ENCODE measurements around the gene DPCD. TPM values are rescaled to one million over a fixed set of nuclear protein-coding genes. Genes with fewer than 3 reads are reported as not detected.

DPCD gene
- total and polyA plus RNA-seq, 5 donors from 2014 or later: 0.99 to 1.7 (median 1.1) TPM; not detected in 1

DNA sequence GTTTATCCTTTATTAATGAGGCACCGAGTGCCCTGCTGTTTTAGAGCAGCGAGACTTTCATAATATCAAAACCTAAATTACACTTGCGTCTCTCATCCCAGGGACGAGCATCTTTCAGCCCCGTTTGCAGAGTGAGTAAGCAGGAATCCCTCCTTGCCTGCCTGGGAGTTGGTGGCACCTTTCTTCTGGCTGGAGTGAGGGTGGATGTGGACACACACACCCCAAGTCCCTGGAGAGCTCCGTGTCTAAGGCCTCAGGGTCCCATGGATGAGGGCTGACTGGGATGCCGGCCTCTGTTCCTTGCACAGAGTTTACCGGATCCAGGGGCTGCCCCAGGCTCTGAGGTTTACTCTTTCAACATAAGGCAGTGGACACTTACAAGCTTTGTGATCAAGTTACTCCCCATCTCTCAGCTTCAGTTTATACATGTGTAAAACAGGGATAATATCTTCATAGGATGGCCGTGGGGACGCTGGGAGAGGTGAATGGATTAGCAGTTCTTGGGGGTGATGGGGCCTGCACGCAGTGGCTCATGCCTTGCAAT, 24.6 kb upstream of the DPCD start:
- Mint-ChIP-seq H3K27ac (peak overlapping the region in 1 of 3 donors; percentile 49), H3K9me3 (no peaks in the 10 kb centered on the region), H3K36me3 (peaks cover 5% of the 10 kb centered on the region), H3K27me3 (peaks cover 36% of the 10 kb centered on the region), H3K4me1 (peaks cover 0 to 29% (median 5%) of the 10 kb centered on the region in 4 donors), H3K4me3 (peak overlapping the region in 1 of 4 donors; percentile 43)
- Histone ChIP-seq H3K36me3 (ENCODE audit: control insufficient read depth, insufficient read depth, low read length) (no peaks in the 10 kb centered on the region), H3K27me3 (ENCODE audit: control insufficient read depth, insufficient read depth, low read length) (peaks cover 15% of the 10 kb centered on the region), H3K9me3 (ENCODE audit: control insufficient read depth in 2 of 2, low read length in 2 of 2) (no peaks in the 10 kb centered on the region), H3K27ac (ENCODE audit: insufficient read depth, low read length, poor library complexity, severe bottlenecking) (no peak overlapping the region), H3K4me3 (ENCODE audit: low read depth, low read length) (no peak overlapping the region), H3K4me1 (ENCODE audit: control insufficient read depth, insufficient read depth, low read length, poor library complexity, severe bottlenecking) (peaks cover 8% of the 10 kb centered on the region)
- DNase-seq (no peak), ATAC-seq (ENCODE audit: low read depth in 2 of 2) (no peak)

DNA sequence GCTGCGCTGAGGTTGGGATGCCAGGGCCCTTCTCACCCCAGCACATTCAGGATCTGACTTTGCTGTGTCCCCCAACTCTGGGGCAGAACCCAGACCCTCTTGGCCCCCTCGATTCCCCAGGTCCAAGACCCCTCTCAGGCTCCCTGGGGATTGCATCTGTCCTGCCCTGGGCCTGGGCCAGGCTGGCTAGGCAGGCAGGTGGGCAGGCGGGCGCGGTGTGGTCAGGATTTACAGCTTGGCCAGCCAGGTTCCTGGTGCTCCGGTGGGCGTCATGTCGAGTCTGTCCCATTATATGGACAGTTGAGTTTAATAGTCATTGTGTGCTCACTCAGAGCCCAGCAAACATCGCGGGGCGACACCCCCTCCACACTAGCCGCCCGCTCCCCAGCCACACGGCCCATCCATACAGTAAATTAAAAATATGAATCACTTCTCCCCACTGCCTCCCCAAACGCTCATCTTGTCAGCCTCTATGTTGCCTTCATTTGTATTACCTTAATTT, 23.6 kb upstream of the DPCD start:
- no peak overlapping the region for H3K4me3 Mint-ChIP-seq
- H3K27me3 ChIP-seq (ENCODE audit: control insufficient read depth, insufficient read depth, low read length): peaks cover 18% of the 10 kb centered on the region
- ATAC-seq (ENCODE audit: low read depth in 2 of 2): no peak
- H3K27ac Mint-ChIP-seq: no peak overlapping the region
- peaks cover 5% of the 10 kb centered on the region for H3K36me3 Mint-ChIP-seq
- no peaks in the 10 kb centered on the region for H3K9me3 ChIP-seq (ENCODE audit: control insufficient read depth in 2 of 2, low read length in 2 of 2)
- H3K36me3 ChIP-seq (ENCODE audit: control insufficient read depth, insufficient read depth, low read length): no peaks in the 10 kb centered on the region
- H3K27me3 Mint-ChIP-seq: peaks cover 44% of the 10 kb centered on the region
- H3K4me3 ChIP-seq (ENCODE audit: low read depth, low read length): no peak overlapping the region
- peaks cover 8% of the 10 kb centered on the region for H3K4me1 ChIP-seq (ENCODE audit: control insufficient read depth, insufficient read depth, low read length, poor library complexity, severe bottlenecking)
- no peak overlapping the region for H3K27ac ChIP-seq (ENCODE audit: insufficient read depth, low read length, poor library complexity, severe bottlenecking)
- H3K9me3 Mint-ChIP-seq: no peaks in the 10 kb centered on the region
- H3K4me1 Mint-ChIP-seq: peaks cover 0 to 26% (median 3%) of the 10 kb centered on the region in 4 donors
- DNase-seq: no peak

DNA sequence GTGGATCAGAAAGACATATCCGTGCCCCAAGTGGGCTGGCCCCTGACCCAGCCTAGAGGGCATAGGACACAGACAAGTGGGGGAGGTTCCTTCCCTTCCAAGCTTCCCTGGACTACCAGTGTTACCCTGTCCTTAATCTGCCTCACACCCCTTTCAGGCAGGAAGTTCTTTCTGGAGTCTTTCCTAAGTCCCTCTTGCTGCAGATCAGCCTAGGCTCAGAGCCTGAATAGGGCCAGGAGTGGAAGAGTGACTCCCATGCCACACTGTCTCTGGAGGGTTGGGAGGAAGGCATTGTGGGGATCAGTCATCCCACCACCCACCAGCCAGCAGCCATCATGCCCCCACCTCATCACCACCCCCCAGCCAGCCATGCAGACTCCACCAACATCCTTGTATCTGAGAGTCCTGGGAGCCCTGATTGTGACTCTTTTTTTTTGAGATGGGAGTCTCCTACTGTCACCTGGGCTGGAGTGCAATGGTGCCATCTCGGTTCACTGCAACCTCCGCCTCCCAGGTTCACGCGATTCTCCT, 22.7 kb upstream of the DPCD start:
- H3K36me3 Mint-ChIP-seq: peaks cover 5% of the 10 kb centered on the region
- no peak overlapping the region for H3K27ac Mint-ChIP-seq
- no peak overlapping the region for H3K27ac ChIP-seq (ENCODE audit: insufficient read depth, low read length, poor library complexity, severe bottlenecking)
- H3K4me3 Mint-ChIP-seq: peak overlapping the region in 1 of 4 donors; percentile 52
- H3K36me3 ChIP-seq (ENCODE audit: control insufficient read depth, insufficient read depth, low read length): no peaks in the 10 kb centered on the region
- H3K9me3 ChIP-seq (ENCODE audit: control insufficient read depth in 2 of 2, low read length in 2 of 2): no peaks in the 10 kb centered on the region
- H3K4me1 ChIP-seq (ENCODE audit: control insufficient read depth, insufficient read depth, low read length, poor library complexity, severe bottlenecking): peaks cover 17% of the 10 kb centered on the region
- no peak overlapping the region for H3K4me3 ChIP-seq (ENCODE audit: low read depth, low read length)
- no peaks in the 10 kb centered on the region for H3K9me3 Mint-ChIP-seq
- ATAC-seq (ENCODE audit: low read depth in 2 of 2) (no peak), DNase-seq (no peak)
- peaks cover 44% of the 10 kb centered on the region for H3K27me3 Mint-ChIP-seq
- peaks cover 0 to 27% (median 3%) of the 10 kb centered on the region in 4 donors for H3K4me1 Mint-ChIP-seq
- peaks cover 18% of the 10 kb centered on the region for H3K27me3 ChIP-seq (ENCODE audit: control insufficient read depth, insufficient read depth, low read length)

DNA sequence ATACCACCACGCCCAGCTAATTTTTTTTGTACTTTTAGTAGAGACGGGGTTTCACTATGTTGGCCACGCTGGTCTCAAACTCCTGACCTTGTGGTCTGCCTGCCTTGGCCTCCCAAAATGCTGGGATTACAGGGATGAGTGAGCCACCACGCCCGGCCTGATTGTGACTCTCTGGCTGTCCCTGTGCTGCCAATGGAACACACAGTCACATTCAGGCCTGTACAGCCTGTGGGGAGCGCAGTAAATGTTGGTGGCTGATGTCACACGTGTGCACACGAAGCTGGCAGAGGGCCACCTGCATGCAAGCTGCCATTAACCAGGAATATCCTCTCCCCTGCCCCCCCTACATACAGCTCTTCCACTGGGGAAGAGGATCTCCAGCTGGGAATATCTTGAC, 22.2 kb upstream of the DPCD start:
- peak overlapping the region in 2 of 4 donors; percentile 0 to 52 for H3K4me3 Mint-ChIP-seq
- H3K36me3 ChIP-seq (ENCODE audit: control insufficient read depth, insufficient read depth, low read length): no peaks in the 10 kb centered on the region
- no peak overlapping the region for H3K4me3 ChIP-seq (ENCODE audit: low read depth, low read length)
- no peak overlapping the region for H3K27ac ChIP-seq (ENCODE audit: insufficient read depth, low read length, poor library complexity, severe bottlenecking)
- peaks cover 0 to 29% (median 3%) of the 10 kb centered on the region in 4 donors for H3K4me1 Mint-ChIP-seq
- no peaks in the 10 kb centered on the region for H3K9me3 ChIP-seq (ENCODE audit: control insufficient read depth in 2 of 2, low read length in 2 of 2)
- peaks cover 5% of the 10 kb centered on the region for H3K36me3 Mint-ChIP-seq
- no peaks in the 10 kb centered on the region for H3K9me3 Mint-ChIP-seq
- H3K27ac Mint-ChIP-seq: no peak overlapping the region
- DNase-seq (no peak), ATAC-seq (ENCODE audit: low read depth in 2 of 2) (no peak)
- H3K27me3 ChIP-seq (ENCODE audit: control insufficient read depth, insufficient read depth, low read length): peaks cover 18% of the 10 kb centered on the region
- peaks cover 20% of the 10 kb centered on the region for H3K4me1 ChIP-seq (ENCODE audit: control insufficient read depth, insufficient read depth, low read length, poor library complexity, severe bottlenecking)
- H3K27me3 Mint-ChIP-seq: peaks cover 44% of the 10 kb centered on the region

DNA sequence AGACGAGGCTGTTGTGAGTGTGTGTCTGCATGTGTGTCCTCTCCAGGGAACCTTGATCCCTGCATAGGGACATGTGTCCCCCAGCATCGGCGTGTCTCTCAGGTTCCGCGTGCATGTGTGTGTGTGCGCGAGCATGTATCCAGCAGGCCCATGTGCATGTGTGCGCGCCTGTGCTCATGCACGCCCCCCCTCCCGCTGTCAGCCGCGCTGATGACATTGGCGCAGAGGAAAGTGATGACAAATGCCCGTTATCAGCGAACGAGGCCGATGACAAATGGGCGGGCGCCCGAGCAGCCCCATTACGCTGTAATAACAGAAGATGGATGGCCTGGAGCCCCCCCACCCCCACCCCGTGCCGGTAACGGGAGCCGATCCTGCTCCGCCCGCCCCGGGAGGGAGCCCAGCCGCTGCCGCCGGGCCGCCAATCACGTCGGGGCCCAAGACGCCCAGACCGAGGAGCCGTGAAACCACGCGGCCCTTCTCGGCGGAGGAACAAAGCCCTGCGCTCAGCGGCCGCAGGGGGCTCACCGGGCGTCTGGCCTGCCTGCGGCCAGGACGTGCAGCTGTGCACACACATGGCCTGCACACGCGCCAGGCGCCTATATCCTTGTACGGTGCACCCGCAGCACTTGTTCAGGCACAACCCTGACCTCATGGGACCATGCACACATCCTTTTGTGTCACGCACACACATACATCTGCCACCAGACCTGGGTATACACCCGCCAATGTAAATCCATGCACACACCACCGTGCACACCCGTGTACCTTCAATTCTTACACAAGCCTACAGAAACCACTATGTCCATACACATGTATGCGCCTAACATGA, 21.6 kb upstream of the DPCD start:
- Histone ChIP-seq H3K36me3 (ENCODE audit: control insufficient read depth, insufficient read depth, low read length) (no peaks in the 10 kb centered on the region), H3K4me3 (ENCODE audit: low read depth, low read length) (no peak overlapping the region), H3K27ac (ENCODE audit: insufficient read depth, low read length, poor library complexity, severe bottlenecking) (no peak overlapping the region), H3K27me3 (ENCODE audit: control insufficient read depth, insufficient read depth, low read length) (peaks cover 18% of the 10 kb centered on the region), H3K4me1 (ENCODE audit: control insufficient read depth, insufficient read depth, low read length, poor library complexity, severe bottlenecking) (peaks cover 20% of the 10 kb centered on the region), H3K9me3 (ENCODE audit: control insufficient read depth in 2 of 2, low read length in 2 of 2) (no peaks in the 10 kb centered on the region)
- Mint-ChIP-seq H3K4me3 (peak overlapping the region in 2 of 4 donors; percentile 27 to 71), H3K4me1 (peaks cover 0 to 29% (median 3%) of the 10 kb centered on the region in 4 donors), H3K27ac (no peak overlapping the region), H3K36me3 (peaks cover 5% of the 10 kb centered on the region), H3K27me3 (peaks cover 44% of the 10 kb centered on the region), H3K9me3 (no peaks in the 10 kb centered on the region)
- no peak for DNase-seq
- no peak for ATAC-seq (ENCODE audit: low read depth in 2 of 2)

DNA sequence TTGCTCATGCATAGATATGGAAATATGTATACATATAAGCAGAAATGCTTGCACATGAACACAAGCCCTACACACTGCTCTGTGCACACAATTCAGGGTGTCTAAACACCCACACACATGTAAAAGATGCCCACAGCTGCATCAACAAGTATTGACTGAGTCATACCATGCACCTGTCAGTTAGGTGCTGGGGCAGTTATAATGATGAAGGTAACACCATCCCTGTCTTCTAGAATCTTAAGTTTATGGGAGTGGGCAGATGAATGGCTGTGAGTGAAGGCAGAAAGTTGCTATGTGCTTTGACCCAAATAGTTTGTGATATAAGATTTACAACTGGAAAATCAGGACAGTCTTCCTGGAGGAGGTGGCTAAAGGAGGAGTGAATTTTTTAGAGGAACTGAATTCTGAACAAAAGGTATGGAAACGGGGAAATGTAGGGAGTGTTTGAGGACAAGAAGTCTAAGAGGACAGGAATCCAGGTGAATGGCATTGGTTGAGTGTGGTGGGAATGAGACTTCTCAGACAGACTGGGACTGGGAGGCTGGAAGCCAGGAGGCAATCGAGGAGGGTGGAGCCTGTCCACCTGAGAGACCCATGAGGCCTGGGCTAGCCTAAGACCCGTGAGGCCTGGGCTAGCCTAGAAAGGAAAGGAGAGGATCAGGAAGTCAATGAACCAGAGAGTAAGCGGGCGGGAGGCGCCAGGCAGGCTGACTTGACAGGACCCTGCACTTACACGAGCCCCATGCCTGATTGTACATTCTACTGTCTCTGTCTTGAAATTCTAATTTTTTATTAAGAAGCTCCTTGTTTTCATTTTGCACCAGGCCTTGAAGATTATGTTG, 20.7 kb upstream of the DPCD start:
- H3K27me3 Mint-ChIP-seq: peaks cover 44% of the 10 kb centered on the region
- no peak overlapping the region for H3K4me3 ChIP-seq (ENCODE audit: low read depth, low read length)
- peaks cover 20% of the 10 kb centered on the region for H3K4me1 ChIP-seq (ENCODE audit: control insufficient read depth, insufficient read depth, low read length, poor library complexity, severe bottlenecking)
- H3K36me3 ChIP-seq (ENCODE audit: control insufficient read depth, insufficient read depth, low read length): no peaks in the 10 kb centered on the region
- H3K9me3 Mint-ChIP-seq: no peaks in the 10 kb centered on the region
- peak in 1 of 2 donors; percentile 12 for ATAC-seq (ENCODE audit: low read depth in 2 of 2)
- peak overlapping the region in 1 of 3 donors; percentile 10 for H3K27ac Mint-ChIP-seq
- DNase-seq: no peak
- H3K4me1 Mint-ChIP-seq: peaks cover 0 to 29% (median 3%) of the 10 kb centered on the region in 4 donors
- peaks cover 5% of the 10 kb centered on the region for H3K36me3 Mint-ChIP-seq
- peaks cover 18% of the 10 kb centered on the region for H3K27me3 ChIP-seq (ENCODE audit: control insufficient read depth, insufficient read depth, low read length)
- H3K9me3 ChIP-seq (ENCODE audit: control insufficient read depth in 2 of 2, low read length in 2 of 2): no peaks in the 10 kb centered on the region
- no peak overlapping the region for H3K27ac ChIP-seq (ENCODE audit: insufficient read depth, low read length, poor library complexity, severe bottlenecking)
- peak overlapping the region in 2 of 4 donors; percentile 27 to 71 for H3K4me3 Mint-ChIP-seq

DNA sequence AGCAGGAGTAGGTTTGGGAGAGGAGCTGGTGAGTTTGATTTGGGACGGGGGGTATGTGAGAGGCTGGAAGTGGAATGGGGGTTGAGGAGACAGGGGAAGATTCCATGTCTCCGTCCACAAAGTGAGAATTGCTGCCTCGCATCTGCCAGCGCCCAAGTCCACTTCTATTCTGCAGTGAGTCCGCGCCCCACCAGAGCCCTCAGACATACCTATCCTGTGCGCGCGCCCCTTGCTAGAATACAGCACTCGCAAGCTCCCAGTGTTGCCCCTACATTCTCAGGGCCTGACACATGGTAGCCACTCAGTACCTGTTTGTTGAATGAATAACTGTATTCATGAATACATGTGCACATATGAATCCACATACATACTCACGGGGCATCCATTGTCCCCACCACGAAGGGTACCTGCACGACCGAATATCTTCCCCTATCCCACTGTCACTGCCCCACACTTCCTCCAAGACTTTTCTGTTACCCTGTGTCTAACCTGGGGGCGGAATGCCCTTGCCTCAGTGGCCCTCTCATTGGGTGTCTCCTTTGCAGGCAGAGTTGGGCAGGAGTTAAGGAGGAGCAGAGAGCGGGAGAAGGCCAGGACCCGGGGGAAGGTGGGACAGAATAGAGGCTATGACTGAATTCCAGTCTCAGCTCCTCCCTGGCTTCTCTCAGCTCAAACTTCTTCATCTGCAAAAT, 19.9 kb upstream of the DPCD start:
- Histone ChIP-seq H3K4me3 (ENCODE audit: low read depth, low read length) (no peak overlapping the region), H3K4me1 (ENCODE audit: control insufficient read depth, insufficient read depth, low read length, poor library complexity, severe bottlenecking) (peaks cover 20% of the 10 kb centered on the region), H3K27me3 (ENCODE audit: control insufficient read depth, insufficient read depth, low read length) (peaks cover 18% of the 10 kb centered on the region), H3K36me3 (ENCODE audit: control insufficient read depth, insufficient read depth, low read length) (no peaks in the 10 kb centered on the region), H3K27ac (ENCODE audit: insufficient read depth, low read length, poor library complexity, severe bottlenecking) (no peak overlapping the region), H3K9me3 (ENCODE audit: control insufficient read depth in 2 of 2, low read length in 2 of 2) (no peaks in the 10 kb centered on the region)
- peaks cover 5% of the 10 kb centered on the region for H3K36me3 Mint-ChIP-seq
- H3K4me3 Mint-ChIP-seq: peak overlapping the region in 3 of 4 donors; percentile 5 to 39 (median 17)
- H3K4me1 Mint-ChIP-seq: peaks cover 0 to 29% (median 3%) of the 10 kb centered on the region in 4 donors
- DNase-seq (no peak), ATAC-seq (ENCODE audit: low read depth in 2 of 2) (no peak)
- no peaks in the 10 kb centered on the region for H3K9me3 Mint-ChIP-seq
- peaks cover 44% of the 10 kb centered on the region for H3K27me3 Mint-ChIP-seq
- no peak overlapping the region for H3K27ac Mint-ChIP-seq

Data from CD4-positive, CD25-positive, alpha-beta regulatory T cell (primary cell).